Activated CD8-positive, alpha-beta T cell treated with anti-CD3 and anti-CD28 coated beads, Interleukin-2, amount 10 ng/mL, durations not matched to agents 7 days and 5 days (primary cell): Measurements from ENCODE around the gene SLC1A7. TPM values are rescaled to one million over a fixed set of nuclear protein-coding genes. Genes with fewer than 3 reads are reported as not detected.

ENCODE experiments used
- ATAC-seq: fragments of 150-1000 bp; cut with Tn5 transposase; one replicate; pipeline ENCODE4 v1.10.0; 2021; ENCODE audit warnings: moderate library complexity
- CTCF ChIA-PET: fragments of 350-600 bp; sonication (Branson Sonifier 250); formaldehyde crosslinking; loops from one replicate; lab custom pipeline; 2021; ENCODE audit warnings: antibody characterized with exemption; lab: Charles Lee
- POLR2A ChIA-PET: fragments of 350-600 bp; sonication (Branson Sonifier 250); formaldehyde crosslinking; loops from one replicate; lab custom pipeline; 2021; ENCODE audit warnings: antibody characterized with exemption; lab: Charles Lee
- DNase-seq: peaks from one replicate; pipeline ENCODE4 v3.0.0-alpha.2; 2020
- H3K27ac Mint-ChIP-seq: one replicate; pipeline ENCODE4 v1.8.0; 2021; ENCODE audit warnings: mild to moderate bottlenecking, mixed read lengths
- H3K27me3 Mint-ChIP-seq: one replicate; pipeline ENCODE4 v1.8.0; 2021; ENCODE audit warnings: low read depth, mixed read lengths
- H3K36me3 Mint-ChIP-seq: one replicate; pipeline ENCODE4 v1.8.0; 2021; ENCODE audit warnings: low read depth, mixed read lengths
- H3K4me1 Mint-ChIP-seq: one replicate; pipeline ENCODE4 v1.8.0; 2021; ENCODE audit warnings: low read depth, mixed read lengths
- H3K4me3 Mint-ChIP-seq: one replicate; pipeline ENCODE4 v1.8.0; 2021; ENCODE audit warnings: mild to moderate bottlenecking, mixed read lengths
- H3K9me3 Mint-ChIP-seq: one replicate; pipeline ENCODE4 v1.8.0; 2022; ENCODE audit warnings: mixed read lengths; ENCODE audit not compliant: insufficient read depth
- total RNA-seq, 2 experiments: library from RNA; stranded (reverse); gene quantifications; one replicate each; pipeline ENCODE4 v1.2.3, GENCODE V29; 2021

Gene SLC1A7
- total RNA-seq, 2 experiments from 2014 or later = not detected

DNA sequence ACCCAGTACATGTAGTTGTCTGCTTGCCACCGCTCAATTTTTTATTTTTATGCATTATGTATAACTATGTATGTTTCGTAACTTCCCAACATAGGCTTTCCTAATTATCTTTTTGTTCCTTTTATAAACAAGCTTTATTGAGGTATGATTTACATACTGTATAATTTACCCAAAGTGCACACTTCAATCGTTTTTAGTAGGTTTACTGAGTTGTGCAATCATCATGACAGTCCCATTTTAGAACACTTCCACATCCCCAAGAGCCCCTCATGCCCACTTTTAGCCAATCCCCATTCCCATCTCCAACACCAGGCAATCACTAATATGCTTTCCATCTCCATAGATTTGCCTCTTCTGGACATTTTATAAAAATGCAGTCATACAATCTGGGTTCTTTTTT is 14.3 kb upstream of the SLC1A7 start:
- ATAC-seq (no peak), DNase-seq (no peak)
- Mint-ChIP-seq H3K4me3 (no peak overlapping the region), H3K36me3 (no peaks in the 10 kb centered on the region), H3K27ac (no peak overlapping the region), H3K27me3 (peaks cover 8% of the 10 kb centered on the region), H3K4me1 (no peaks in the 10 kb centered on the region), H3K9me3 (no peaks in the 10 kb centered on the region)
- POLR2A ChIA-PET = no interaction called here
- CTCF ChIA-PET = no interaction called here

DNA sequence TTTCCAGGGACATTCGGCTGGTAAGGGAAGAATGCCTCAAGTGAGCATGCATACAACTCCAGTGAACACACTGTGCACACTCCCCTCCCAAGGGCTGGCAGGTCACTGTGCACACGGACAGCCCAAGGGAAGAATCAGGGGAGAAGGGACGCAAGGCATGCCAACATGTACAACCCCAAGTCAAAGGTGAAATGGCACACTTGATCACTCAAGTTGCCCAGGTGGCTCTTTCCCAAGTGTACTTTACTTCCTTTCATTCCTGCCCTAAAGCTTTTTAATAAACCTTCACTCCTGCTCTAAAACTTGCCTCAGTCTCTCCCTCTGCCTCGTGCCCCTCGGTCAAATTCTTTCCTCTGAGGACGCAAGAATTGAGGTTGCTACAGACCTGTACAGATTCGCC is 13.5 kb upstream of the SLC1A7 start:
- CTCF ChIA-PET = no interaction called here
- POLR2A ChIA-PET = no interaction called here

DNA sequence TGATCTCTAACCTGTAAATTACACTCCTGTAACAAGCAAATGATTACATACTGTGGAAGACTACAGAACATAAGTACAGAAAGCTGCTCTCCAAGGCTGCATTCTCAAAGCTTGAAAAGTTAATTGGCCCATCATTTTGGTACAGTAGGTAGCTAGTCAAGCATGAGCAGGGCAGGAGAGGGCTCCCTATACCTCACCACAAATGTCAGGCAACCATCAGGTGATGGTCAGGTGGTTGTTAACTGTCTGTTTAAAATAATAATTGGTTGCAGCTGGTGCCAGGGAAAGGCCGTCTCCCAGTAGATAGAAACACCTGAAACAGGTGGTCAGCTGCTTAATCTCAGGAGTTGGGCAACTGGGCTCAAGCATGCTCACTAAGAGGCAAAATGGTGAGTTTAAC is 13.1 kb upstream of the SLC1A7 start:
- Mint-ChIP-seq H3K4me3 (no peak overlapping the region), H3K4me1 (no peaks in the 10 kb centered on the region), H3K27me3 (peaks cover 12% of the 10 kb centered on the region), H3K27ac (no peak overlapping the region), H3K36me3 (no peaks in the 10 kb centered on the region), H3K9me3 (no peaks in the 10 kb centered on the region)
- DNase-seq (no peak), ATAC-seq (no peak)
- CTCF ChIA-PET = no interaction called here
- POLR2A ChIA-PET = no interaction called here

More for the DNA sequence above, 13.5 kb upstream of the SLC1A7 start:
- Mint-ChIP-seq H3K36me3 (no peaks in the 10 kb centered on the region), H3K4me3 (no peak overlapping the region), H3K4me1 (no peaks in the 10 kb centered on the region), H3K27me3 (peaks cover 8% of the 10 kb centered on the region), H3K9me3 (no peaks in the 10 kb centered on the region), H3K27ac (no peak overlapping the region)
- ATAC-seq = no peak
- DNase-seq = no peak

DNA sequence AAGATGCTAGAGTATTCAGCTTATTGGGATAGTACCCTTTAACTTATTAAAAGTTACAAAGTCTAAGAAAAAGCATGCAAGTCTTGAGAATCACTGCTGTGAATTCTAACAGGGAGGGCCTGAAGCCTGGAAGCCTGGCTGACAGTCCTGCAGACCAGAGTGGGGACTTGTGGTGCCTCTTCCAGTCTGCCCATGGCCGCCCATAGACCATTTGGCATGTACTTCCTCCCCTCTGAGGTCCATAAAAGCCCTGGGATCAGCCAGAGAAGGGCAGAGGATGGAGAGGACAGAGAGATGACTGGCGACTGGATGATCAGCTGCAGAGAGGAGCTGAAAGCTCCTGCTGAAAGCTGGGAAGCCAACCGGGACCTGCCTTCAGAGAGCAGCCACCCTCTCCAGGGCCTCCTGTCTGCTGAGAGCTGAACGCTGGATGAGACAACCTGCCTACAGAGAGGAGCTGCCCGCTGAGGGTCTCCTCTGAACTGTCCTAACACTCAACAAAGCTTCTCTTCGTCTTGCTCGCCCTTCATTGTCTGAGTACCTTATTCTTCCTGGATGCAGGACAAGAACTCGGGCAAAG is 12.5 kb upstream of the SLC1A7 start:
- POLR2A ChIA-PET = no interaction called here

DNA sequence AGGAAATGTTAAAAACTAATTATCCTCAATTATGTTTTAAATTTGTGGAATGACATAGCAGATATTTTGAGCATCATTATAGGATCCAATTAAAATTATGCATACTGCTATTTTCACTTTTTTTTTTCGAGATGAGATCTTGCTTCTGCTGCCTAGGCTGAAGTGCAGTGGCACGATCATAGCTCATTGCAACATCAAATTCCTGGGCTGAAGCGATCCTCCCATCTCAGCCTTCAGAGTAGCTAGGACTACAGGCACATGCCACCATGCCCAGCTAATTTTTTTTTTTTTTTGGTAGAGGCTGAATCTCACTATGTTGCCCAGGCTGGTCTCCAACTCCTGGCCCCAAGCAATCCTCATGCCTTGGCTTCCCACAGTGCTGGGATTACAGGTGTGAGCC is 11.3 kb upstream of the SLC1A7 start:
- ATAC-seq = no peak
- peaks cover 14% of the 10 kb centered on the region for H3K27me3 Mint-ChIP-seq
- H3K27ac Mint-ChIP-seq = no peak overlapping the region
- H3K4me1 Mint-ChIP-seq = no peaks in the 10 kb centered on the region
- DNase-seq = no peak
- H3K4me3 Mint-ChIP-seq = no peak overlapping the region
- ChIA-PET CTCF (no interaction called here), POLR2A (no interaction called here)
- no peaks in the 10 kb centered on the region for H3K36me3 Mint-ChIP-seq
- H3K9me3 Mint-ChIP-seq = no peaks in the 10 kb centered on the region

More for the DNA sequence above, 12.5 kb upstream of the SLC1A7 start:
- CTCF ChIA-PET = no interaction called here
- Mint-ChIP-seq H3K9me3 (no peaks in the 10 kb centered on the region), H3K4me3 (no peak overlapping the region), H3K27me3 (peaks cover 12% of the 10 kb centered on the region), H3K36me3 (no peaks in the 10 kb centered on the region), H3K4me1 (no peaks in the 10 kb centered on the region), H3K27ac (no peak overlapping the region)
- no peak for DNase-seq
- ATAC-seq = no peak

DNA sequence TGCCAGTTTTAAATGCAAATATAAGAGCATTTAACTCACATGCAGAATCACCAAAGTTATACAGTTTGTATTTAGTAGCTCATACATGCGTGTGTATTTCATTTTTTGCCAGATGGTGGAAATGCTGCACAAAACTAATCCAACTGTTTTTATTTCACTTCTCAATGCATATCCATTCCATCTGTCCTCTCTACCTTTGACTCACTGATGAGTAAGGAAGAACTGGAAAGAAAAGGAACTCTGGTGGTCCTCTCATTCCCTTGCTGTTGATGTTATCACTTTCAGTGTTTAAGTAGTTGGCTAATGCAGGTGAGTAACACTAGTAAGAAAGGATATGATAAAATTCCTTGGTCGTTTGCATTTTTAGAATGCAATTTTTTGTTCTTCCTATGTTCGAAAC is 5.7 kb upstream of the SLC1A7 start:
- no peaks in the 10 kb centered on the region for H3K36me3 Mint-ChIP-seq
- peaks cover 7% of the 10 kb centered on the region for H3K27me3 Mint-ChIP-seq
- no peaks in the 10 kb centered on the region for H3K4me1 Mint-ChIP-seq
- POLR2A ChIA-PET = no interaction called here
- CTCF ChIA-PET = no interaction called here
- no peaks in the 10 kb centered on the region for H3K9me3 Mint-ChIP-seq
- H3K27ac Mint-ChIP-seq = no peak overlapping the region
- no peak overlapping the region for H3K4me3 Mint-ChIP-seq
- ATAC-seq (no peak), DNase-seq (no peak)

DNA sequence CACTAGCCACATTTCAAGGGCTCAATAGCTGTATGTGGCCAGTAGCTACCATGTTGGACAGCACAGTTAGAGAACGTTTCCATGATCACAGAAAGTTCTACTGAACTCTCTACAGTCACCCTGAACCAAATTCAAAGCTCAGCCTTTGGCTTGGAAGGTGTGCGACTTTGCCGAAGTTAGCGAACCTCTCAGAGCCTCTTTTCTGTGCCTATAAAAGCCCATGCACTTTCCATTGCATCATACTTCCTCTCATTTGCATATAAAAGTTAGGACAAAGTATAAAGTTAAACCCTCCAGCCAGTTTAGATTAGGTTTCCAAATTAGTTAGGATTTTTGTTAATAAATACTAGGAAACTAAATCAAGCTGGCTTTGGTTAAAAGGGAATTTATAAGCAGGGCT is 4.7 kb upstream of the SLC1A7 start:
- peaks cover 7% of the 10 kb centered on the region for H3K27me3 Mint-ChIP-seq
- H3K9me3 Mint-ChIP-seq = no peaks in the 10 kb centered on the region
- CTCF ChIA-PET = no interaction called here
- POLR2A ChIA-PET = no interaction called here
- no peaks in the 10 kb centered on the region for H3K4me1 Mint-ChIP-seq
- H3K4me3 Mint-ChIP-seq = no peak overlapping the region
- DNase-seq (no peak), ATAC-seq (no peak)
- no peak overlapping the region for H3K27ac Mint-ChIP-seq
- H3K36me3 Mint-ChIP-seq = no peaks in the 10 kb centered on the region

DNA sequence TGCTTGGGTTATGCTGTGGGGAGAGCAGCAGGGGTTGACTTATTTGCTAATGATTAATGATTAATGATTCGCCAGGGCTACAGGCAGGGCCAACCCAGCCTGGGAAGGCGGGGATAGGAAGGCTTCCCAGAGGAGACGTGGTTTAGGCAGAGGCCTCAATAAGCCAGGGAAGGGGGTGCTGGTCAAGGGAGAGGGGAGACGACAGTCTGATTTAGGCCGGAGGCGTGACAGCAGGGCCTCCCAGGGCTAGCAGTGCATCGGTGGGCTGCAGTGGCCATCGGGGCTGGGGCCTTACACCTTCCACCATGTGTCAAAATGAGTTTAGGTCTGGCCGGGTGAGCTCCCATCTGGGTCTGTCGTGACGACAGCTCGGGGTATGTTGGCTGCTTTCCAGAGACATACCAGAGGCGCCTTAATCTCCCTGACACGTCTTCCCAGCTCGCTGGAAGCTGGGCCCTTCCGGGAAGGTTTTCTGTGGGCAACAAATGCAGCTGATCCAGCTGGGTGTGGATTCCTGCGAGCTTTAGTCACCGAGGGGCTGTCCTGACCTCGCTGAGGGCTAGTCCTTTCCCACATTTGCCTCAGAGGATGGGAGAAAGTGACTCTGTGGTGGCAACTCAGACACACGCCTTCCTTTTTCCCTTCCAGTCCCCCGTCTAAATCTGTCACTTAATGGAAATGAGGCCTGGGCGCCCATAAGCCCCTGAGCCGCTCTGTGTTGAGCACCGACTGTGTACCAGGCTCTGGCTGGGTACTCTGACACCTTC is 3.7 kb upstream of the SLC1A7 start:
- H3K27me3 Mint-ChIP-seq = peaks cover 7% of the 10 kb centered on the region
- no peak for ATAC-seq
- H3K9me3 Mint-ChIP-seq = no peaks in the 10 kb centered on the region
- no peak overlapping the region for H3K4me3 Mint-ChIP-seq
- H3K4me1 Mint-ChIP-seq = no peaks in the 10 kb centered on the region
- no peak overlapping the region for H3K27ac Mint-ChIP-seq
- CTCF ChIA-PET = no interaction called here
- no peaks in the 10 kb centered on the region for H3K36me3 Mint-ChIP-seq
- POLR2A ChIA-PET = no interaction called here
- DNase-seq = no peak

DNA sequence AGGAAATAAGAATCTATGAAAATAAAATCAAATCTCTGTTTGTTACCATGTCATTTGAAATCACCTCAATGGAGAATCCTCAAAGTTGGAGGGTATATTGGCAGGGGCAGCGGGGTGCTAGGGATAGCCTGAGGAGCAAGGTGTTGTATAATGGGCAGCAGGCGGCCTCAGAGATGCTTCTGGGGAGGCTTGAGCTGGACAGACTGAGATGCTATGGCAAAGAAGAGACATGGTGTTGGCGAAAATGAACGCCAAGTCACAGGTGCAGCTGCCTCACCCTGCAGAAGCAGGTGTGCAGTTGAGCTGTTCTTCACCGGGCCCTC is 3.1 kb upstream of the SLC1A7 start:
- Mint-ChIP-seq H3K4me3 (no peak overlapping the region), H3K4me1 (no peaks in the 10 kb centered on the region), H3K27me3 (peaks cover 3% of the 10 kb centered on the region), H3K27ac (no peak overlapping the region), H3K9me3 (no peaks in the 10 kb centered on the region), H3K36me3 (no peaks in the 10 kb centered on the region)
- ChIA-PET CTCF (no interaction called here), POLR2A (no interaction called here)
- no peak for ATAC-seq
- no peak for DNase-seq

DNA sequence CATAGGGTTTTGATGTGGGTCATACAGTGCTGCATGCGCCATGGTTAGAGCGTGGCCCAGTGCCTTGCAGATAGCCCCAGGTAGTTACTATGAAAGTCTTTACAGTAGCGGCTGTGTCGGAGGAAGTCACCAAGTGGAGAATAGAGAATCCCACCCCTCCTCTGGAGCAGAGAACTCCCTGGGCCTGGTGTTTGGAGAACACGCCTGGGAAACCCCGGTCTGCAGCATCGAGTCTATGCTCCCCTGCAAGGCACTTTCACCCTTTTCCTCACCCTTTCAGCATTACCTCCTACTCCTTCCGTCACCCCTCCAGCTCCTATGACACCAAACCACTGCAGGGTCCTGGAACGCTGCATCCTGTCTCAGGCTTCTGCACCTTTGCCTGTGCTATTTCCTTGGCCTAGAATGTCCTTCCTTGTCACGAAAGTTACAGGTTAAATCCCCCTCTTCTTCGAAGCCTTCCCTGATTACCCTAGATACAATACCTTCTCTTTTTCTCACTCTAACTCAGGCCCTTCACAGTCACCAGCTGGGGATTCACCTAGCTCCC is 2.7 kb upstream of the SLC1A7 start:
- ATAC-seq (no peak), DNase-seq (no peak)
- Mint-ChIP-seq H3K36me3 (no peaks in the 10 kb centered on the region), H3K4me3 (no peak overlapping the region), H3K27ac (no peak overlapping the region), H3K27me3 (peaks cover 3% of the 10 kb centered on the region), H3K4me1 (no peaks in the 10 kb centered on the region), H3K9me3 (no peaks in the 10 kb centered on the region)
- ChIA-PET CTCF (no interaction called here), POLR2A (no interaction called here)

DNA sequence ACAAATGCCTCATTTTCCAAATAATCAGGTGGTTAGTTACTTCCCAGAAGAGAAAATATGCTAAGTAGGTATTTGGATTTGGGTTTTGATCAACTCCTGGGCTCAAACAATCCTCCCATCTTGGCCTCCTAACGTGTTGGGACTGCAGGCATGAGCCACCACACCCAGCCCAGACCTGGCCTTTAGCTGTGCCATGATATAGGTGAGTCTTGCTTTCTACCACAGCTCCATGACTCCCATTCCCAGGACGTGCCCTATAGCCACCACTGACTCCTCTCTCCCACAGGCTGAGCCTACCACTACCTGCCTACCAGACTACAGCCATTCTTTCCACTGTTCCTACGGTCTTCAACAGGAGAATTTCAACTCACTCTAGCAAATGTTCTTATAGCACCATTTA is 1.8 kb upstream of the SLC1A7 start:
- Mint-ChIP-seq H3K27ac (no peak overlapping the region), H3K4me1 (no peaks in the 10 kb centered on the region), H3K27me3 (peaks cover 3% of the 10 kb centered on the region), H3K36me3 (no peaks in the 10 kb centered on the region), H3K9me3 (no peaks in the 10 kb centered on the region), H3K4me3 (no peak overlapping the region)
- CTCF ChIA-PET = no interaction called here
- POLR2A ChIA-PET = no interaction called here
- ATAC-seq (no peak), DNase-seq (no peak)

DNA sequence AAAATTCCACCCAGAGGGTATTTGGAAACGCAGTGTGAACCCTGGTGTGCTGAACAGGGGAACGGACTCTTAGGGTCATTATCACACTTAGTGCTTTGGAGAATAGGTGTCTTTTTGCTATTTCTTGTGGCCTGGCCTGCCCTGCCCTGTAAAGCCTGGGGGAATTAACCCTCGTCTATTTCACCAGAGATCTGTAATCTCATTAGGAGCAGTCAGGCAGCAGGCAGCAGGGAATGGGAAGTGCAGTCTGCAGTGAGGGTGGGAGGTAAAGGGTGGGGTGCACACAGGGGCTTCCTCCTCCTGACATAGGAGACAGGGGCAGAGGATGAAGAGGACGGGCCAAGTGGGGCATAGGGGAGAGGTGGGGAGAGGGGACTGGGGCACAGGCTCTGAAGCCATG is 1.1 kb upstream of the SLC1A7 start:
- Mint-ChIP-seq H3K4me1 (no peaks in the 10 kb centered on the region), H3K27ac (no peak overlapping the region), H3K27me3 (no peaks in the 10 kb centered on the region), H3K9me3 (no peaks in the 10 kb centered on the region), H3K36me3 (no peaks in the 10 kb centered on the region), H3K4me3 (no peak overlapping the region)
- ATAC-seq = no peak
- no peak for DNase-seq
- CTCF ChIA-PET = no interaction called here
- POLR2A ChIA-PET = no interaction called here
